A549 (cell line): ENCODE measurements around the gene CFAP65. TPM values are rescaled to one million over a fixed set of nuclear protein-coding genes. Genes with fewer than 3 reads are reported as not detected.

ENCODE experiments used
- ATAC-seq, 2 experiments: fragments of 200-7000 bp in 1 of 2; fragments of >200 bp in 1 of 2; cut with Nextera tagmentation in 1 of 2; cut with Tn5 transposase in 1 of 2; 3 replicates each; pipeline versions ENCODE4 v1.8.0 to v1.9.1; 2018 to 2020; ENCODE audit warnings: mild to moderate bottlenecking in 1 of 2, moderate library complexity in 1 of 2
- CTCF ChIA-PET: fragments of 300-600 bp; sonication (Branson Sonifier 250); formaldehyde crosslinking; extraction: SDS; loops from one replicate; lab custom pipeline; 2021; ENCODE audit warnings: antibody characterized with exemption, inconsistent platforms; lab: Yijun Ruan, JAX
- POLR2A ChIA-PET: fragments of 350-600 bp; formaldehyde crosslinking; extraction: SDS; loops from one replicate; lab custom pipeline; 2021; ENCODE audit warnings: antibody characterized with exemption, inconsistent platforms; lab: Yijun Ruan, JAX
- DNase-seq, 2 experiments: peaks; one replicate each; pipeline versions ENCODE4 v3.0.0 to v3.0.0-alpha.2; 2011 to 2016; ENCODE audit warnings: low read depth in 1 of 2, low spot score in 1 of 2
- FAIRE-seq: peaks from 2 replicates; lab custom pipeline; 2011; peaks lifted over from hg19 to GRCh38; lab: Jason Lieb, UNC
- H3K27ac ChIP-seq, 2 experiments: fragments of >200 bp; sonication (Bioruptor Twin); formaldehyde crosslinking; 3 replicates each; pipeline ENCODE4 v1.5.1; 2016 to 2017
- H3K4me1 ChIP-seq: fragments of >200 bp; sonication (Bioruptor Twin); formaldehyde crosslinking; 3 replicates; pipeline ENCODE4 v1.6.1; 2016
- H3K4me2 ChIP-seq: fragments of >200 bp; sonication (Bioruptor Twin); formaldehyde crosslinking; 3 replicates; pipeline ENCODE4 v1.6.1; 2016
- H3K4me3 ChIP-seq: fragments of >200 bp; sonication (Bioruptor Twin); formaldehyde crosslinking; 3 replicates; pipeline ENCODE4 v1.5.1; 2016
- H3K9me3 ChIP-seq: fragments of >200 bp; sonication (Bioruptor Twin); formaldehyde crosslinking; 3 replicates; pipeline ENCODE4 v1.6.1; 2016
- BHLHE40 ChIP-seq: IDR thresholded peaks from 2 replicates; pipeline ENCODE4 v1.6.1; 2012; ENCODE audit warnings: low read depth, low read length, inconsistent platforms
- CBX2 ChIP-seq: fragments of 200-600 bp; sonication (generic); IDR thresholded peaks from 2 replicates; pipeline ENCODE4 v1.6.1; 2016; ENCODE audit warnings: low read depth, mild to moderate bottlenecking, borderline replicate concordance
- CEBPB ChIP-seq, 2 experiments: fragments of >200 bp in 1 of 2; sonication (Bioruptor Twin) in 1 of 2; formaldehyde crosslinking in 1 of 2; IDR thresholded peaks; 2 replicates each; pipeline ENCODE4 v1.6.1; 2012 to 2016
- FOSB ChIP-seq: fragments of 250-450 bp; sonication (Bioruptor Pico); IDR thresholded peaks from 2 replicates; pipeline ENCODE4 v1.5.0; 2020; ENCODE audit warnings: mild to moderate bottlenecking, moderate library complexity
- FOXS1 ChIP-seq: fragments of 250-450 bp; sonication (Bioruptor Pico); IDR thresholded peaks from 2 replicates; pipeline ENCODE4 v1.5.0; 2020; ENCODE audit warnings: mild to moderate bottlenecking, moderate library complexity
- GATA3 ChIP-seq: IDR thresholded peaks from 2 replicates; pipeline ENCODE4 v1.6.1; 2012; ENCODE audit warnings: borderline replicate concordance
- HDAC2 ChIP-seq: fragments of 200-600 bp; sonication (generic); IDR thresholded peaks from 2 replicates; pipeline ENCODE4 v1.6.1; 2016
- JUNB ChIP-seq: fragments of >200 bp; sonication (Bioruptor Twin); formaldehyde crosslinking; IDR thresholded peaks from 2 replicates; pipeline ENCODE4 v1.6.1; 2016
- MAFK ChIP-seq: fragments of 450-650 bp; IDR thresholded peaks from 2 replicates; pipeline ENCODE4 v1.6.1; 2014; ENCODE audit not compliant: partially characterized antibody
- NPAS2 ChIP-seq: fragments of 250-450 bp; sonication (Bioruptor Pico); IDR thresholded peaks from 2 replicates; pipeline ENCODE4 v1.8.0; 2022; ENCODE audit warnings: mild to moderate bottlenecking, moderate library complexity, borderline replicate concordance
- NR3C1 ChIP-seq: fragments of >200 bp; sonication (Bioruptor Twin); formaldehyde crosslinking; IDR thresholded peaks from 3 replicates; pipeline ENCODE4 v1.6.1; 2017
- PHF8 ChIP-seq: fragments of 200-600 bp; sonication (generic); IDR thresholded peaks from 2 replicates; pipeline ENCODE4 v1.6.1; 2016; ENCODE audit warnings: low read depth, mild to moderate bottlenecking, antibody characterized with exemption, moderate library complexity, borderline replicate concordance
- POLR2A ChIP-seq: IDR thresholded peaks from 2 replicates; pipeline ENCODE4 v1.6.1; 2012; ENCODE audit warnings: mild to moderate bottlenecking, low read length
- RAD21 ChIP-seq, 2 experiments: fragments of >200 bp in 1 of 2; sonication (Bioruptor Twin) in 1 of 2; formaldehyde crosslinking in 1 of 2; IDR thresholded peaks in 1 of 2; conservative IDR thresholded peaks in 1 of 2; 2 replicates in 1 of 2; 3 replicates in 1 of 2; pipeline ENCODE4 v1.6.1; 2012 to 2018; ENCODE audit warnings: inconsistent platforms in 1 of 2
- RCOR1 ChIP-seq: fragments of 150-350 bp; IDR thresholded peaks from 2 replicates; pipeline ENCODE4 v1.6.1; 2014; ENCODE audit warnings: antibody characterized with exemption, low read length, low read depth
- RNF2 ChIP-seq: fragments of 200-600 bp; sonication (generic); IDR thresholded peaks from 2 replicates; pipeline ENCODE4 v1.6.1; 2016; ENCODE audit warnings: low read depth, mild to moderate bottlenecking, antibody characterized with exemption, moderate library complexity, borderline replicate concordance
- SMC3 ChIP-seq: fragments of >200 bp; sonication (Bioruptor Twin); formaldehyde crosslinking; IDR thresholded peaks from 3 replicates; pipeline ENCODE4 v1.6.1; 2018; ENCODE audit warnings: inconsistent platforms
- ZSCAN20 ChIP-seq: fragments of 250-450 bp; sonication (Bioruptor Pico); IDR thresholded peaks from 2 replicates; pipeline ENCODE4 v1.8.0; 2022; ENCODE audit warnings: mild to moderate bottlenecking, moderate library complexity
- WGBS: methylation state at CpG from one replicate; pipeline ENCODE4 v1.1.6; 2017; ENCODE audit errors: missing lambda C conversion rate; 5-methylcytosine and 5-hydroxymethylcytosine counted together
- polyA plus RNA-seq, 4 experiments: library from polyadenylated mRNA; depleted of rRNA in 3 of 4; stranded (reverse); fragments of >200 nt; fragmentation: RNase III in 1 of 4; extraction: RNeasy Plus Mini Kit Qiagen cat#74134 plus additional on column Dnase treatment in 1 of 4; gene quantifications; 2 replicates in 3 of 4; 3 replicates in 1 of 4; pipeline ENCODE4 v1.2.3, GENCODE V29; 2011 to 2017
- TF ChIP-seq, protein P1 (sequence below): fragments of 150-350 bp; IDR thresholded peaks from 2 replicates; pipeline ENCODE4 v1.6.1; 2014; ENCODE audit warnings: low read depth, mild to moderate bottlenecking, low read length
- TF ChIP-seq, protein P2 (sequence below): fragments of 250-450 bp; sonication (Bioruptor Pico); IDR thresholded peaks from 2 replicates; pipeline ENCODE4 v1.5.0; 2020; ENCODE audit warnings: low read depth, mild to moderate bottlenecking, moderate library complexity
- TF ChIP-seq, protein P3 (sequence below): IDR thresholded peaks from 2 replicates; pipeline ENCODE4 v1.6.1; 2012
- TF ChIP-seq, protein P4 (sequence below): IDR thresholded peaks from 2 replicates; pipeline ENCODE4 v1.6.1; 2012

Gene CFAP65
- polyA plus RNA-seq, 2 of the 4 experiments (the other 2 are of a cell fraction) = 0.12 to 0.14 TPM

DNA sequence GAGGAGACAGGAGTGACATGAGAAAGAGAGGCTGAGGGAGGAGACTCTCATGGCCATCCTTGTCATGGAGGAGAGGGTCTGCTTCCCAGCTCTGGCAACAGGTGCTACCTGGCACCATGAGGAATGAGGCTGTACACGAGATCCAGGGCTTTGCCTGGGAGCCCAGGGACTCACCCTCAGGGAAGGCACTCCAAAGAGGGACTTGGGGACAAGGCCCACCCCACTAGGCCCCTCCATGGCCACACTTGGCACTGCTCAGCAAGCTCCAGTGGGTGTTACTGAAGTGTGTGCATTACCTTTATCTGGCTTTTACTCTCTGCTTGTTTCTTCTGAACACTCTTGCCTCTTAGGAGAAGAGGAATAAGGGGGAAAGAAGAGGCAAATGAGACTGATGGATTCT is 2.7 kb downstream of the CFAP65 start:
- H3K27ac ChIP-seq = no peak overlapping the region
- CTCF ChIA-PET = interaction anchor here (1.2 to 14.1 kb wide), 6 partner anchors 10 to 131 kb away, joined by 4 to 149 read pairs (median 12); partner anchors contain the start of gene SLC23A3
- DNase-seq = no peak

DNA sequence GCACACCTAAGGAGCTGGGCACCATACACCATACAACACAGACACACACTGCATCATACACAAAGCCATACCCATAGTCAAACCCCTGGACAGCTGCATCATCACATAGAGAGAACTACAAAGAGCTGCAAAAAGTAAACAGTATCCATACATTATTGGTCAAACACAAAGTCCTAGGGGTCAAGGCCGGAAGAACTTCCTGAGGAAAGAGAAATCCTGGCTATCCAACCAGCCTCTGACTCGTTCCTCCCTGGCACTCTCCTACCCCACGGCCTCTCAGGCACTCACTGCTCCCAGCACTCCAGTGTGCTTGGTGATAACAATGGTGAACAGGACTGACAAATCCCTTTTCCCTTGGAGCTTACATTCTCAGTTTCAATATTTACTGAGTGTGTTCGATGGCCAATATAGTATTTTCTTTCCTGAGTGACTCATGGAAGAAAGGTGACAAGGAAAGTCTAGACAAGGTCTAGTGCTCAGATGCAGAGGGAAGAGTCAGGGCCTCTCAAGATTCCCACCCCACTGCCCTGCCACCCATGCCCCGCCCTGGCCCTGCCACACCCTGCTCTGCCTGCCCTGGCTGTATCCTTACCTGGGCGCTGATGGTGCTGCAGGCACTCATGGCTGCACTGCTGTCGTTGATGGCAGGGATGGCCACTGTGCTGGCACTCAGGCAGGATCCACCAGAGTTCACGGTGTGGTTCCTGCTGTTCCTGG is 3.4 kb downstream of the CFAP65 start:
- POLR2A ChIA-PET = no interaction called here
- DNase-seq (no peak), ATAC-seq (no peak; a peak in 1 of 6 replicates)

More for the DNA sequence above, 2.7 kb downstream of the CFAP65 start:
- no peak overlapping the region for H3K4me3 ChIP-seq
- no peaks in the 10 kb centered on the region for H3K9me3 ChIP-seq
- peaks cover 3% of the 10 kb centered on the region; the same call in 1 of the 3 replicates for H3K4me1 ChIP-seq
- H3K4me2 ChIP-seq = no peak overlapping the region
- ATAC-seq = no peak
- TF ChIP-seq MAFK (no peak), ZSCAN20 (CRISPR knock-in tag) (no peak), SMC3 (no peak), NPAS2 (CRISPR knock-in tag) (no peak), HDAC2 (no peak), PHF8 (no peak), CEBPB (IDR thresholded peaks at IDR 0.05) (no peak), NR3C1 (no peak), RCOR1 (no peak), JUNB (no peak), CBX2 (no peak), RNF2 (no peak)
- TF ChIP-seq, protein P1, sequence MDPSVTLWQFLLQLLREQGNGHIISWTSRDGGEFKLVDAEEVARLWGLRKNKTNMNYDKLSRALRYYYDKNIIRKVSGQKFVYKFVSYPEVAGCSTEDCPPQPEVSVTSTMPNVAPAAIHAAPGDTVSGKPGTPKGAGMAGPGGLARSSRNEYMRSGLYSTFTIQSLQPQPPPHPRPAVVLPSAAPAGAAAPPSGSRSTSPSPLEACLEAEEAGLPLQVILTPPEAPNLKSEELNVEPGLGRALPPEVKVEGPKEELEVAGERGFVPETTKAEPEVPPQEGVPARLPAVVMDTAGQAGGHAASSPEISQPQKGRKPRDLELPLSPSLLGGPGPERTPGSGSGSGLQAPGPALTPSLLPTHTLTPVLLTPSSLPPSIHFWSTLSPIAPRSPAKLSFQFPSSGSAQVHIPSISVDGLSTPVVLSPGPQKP = no peak
- TF ChIP-seq, protein P2, sequence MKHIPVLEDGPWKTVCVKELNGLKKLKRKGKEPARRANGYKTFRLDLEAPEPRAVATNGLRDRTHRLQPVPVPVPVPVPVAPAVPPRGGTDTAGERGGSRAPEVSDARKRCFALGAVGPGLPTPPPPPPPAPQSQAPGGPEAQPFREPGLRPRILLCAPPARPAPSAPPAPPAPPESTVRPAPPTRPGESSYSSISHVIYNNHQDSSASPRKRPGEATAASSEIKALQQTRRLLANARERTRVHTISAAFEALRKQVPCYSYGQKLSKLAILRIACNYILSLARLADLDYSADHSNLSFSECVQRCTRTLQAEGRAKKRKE (CRISPR knock-in tag) = no peak
- TF ChIP-seq, protein P3, sequence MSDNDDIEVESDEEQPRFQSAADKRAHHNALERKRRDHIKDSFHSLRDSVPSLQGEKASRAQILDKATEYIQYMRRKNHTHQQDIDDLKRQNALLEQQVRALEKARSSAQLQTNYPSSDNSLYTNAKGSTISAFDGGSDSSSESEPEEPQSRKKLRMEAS = no peak
- TF ChIP-seq, protein P4, sequence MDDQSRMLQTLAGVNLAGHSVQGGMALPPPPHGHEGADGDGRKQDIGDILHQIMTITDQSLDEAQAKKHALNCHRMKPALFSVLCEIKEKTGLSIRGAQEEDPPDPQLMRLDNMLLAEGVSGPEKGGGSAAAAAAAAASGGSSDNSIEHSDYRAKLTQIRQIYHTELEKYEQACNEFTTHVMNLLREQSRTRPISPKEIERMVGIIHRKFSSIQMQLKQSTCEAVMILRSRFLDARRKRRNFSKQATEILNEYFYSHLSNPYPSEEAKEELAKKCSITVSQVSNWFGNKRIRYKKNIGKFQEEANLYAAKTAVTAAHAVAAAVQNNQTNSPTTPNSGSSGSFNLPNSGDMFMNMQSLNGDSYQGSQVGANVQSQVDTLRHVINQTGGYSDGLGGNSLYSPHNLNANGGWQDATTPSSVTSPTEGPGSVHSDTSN = no peak
- TF ChIP-seq, all 56 proteins: peak for 0
- POLR2A ChIA-PET = no interaction called here
- WGBS = 0% methylated on average over 1 of the region's 1 CpG
- FAIRE-seq = no peak

More for the DNA sequence above, 3.4 kb downstream of the CFAP65 start:
- Histone ChIP-seq H3K9me3 (no peaks in the 10 kb centered on the region), H3K4me3 (no peak overlapping the region), H3K27ac (no peak overlapping the region), H3K4me1 (peaks cover 3% of the 10 kb centered on the region; the same call in 1 of the 3 replicates), H3K4me2 (no peak overlapping the region)
- CTCF ChIA-PET = interaction anchor here (0.6 to 14.1 kb wide), 10 partner anchors 9 to 162 kb away, joined by 3 to 149 read pairs (median 7); partner anchors contain the start of gene SLC23A3
- WGBS = 3% methylated on average over 7 of the region's 8 CpGs
- TF ChIP-seq, protein P4 = no peak
- TF ChIP-seq RNF2 (no peak), FOSB (CRISPR knock-in tag) (no peak), FOXS1 (CRISPR knock-in tag) (no peak), RCOR1 (no peak), BHLHE40 (no peak), RAD21 (conservative IDR thresholded peaks at IDR 0.05 in 1 of 2, IDR thresholded peaks at IDR 0.05 in 1 of 2) (no peak), GATA3 (no peak), POLR2A (no peak)
- FAIRE-seq = no peak
